Endothelial cell of umbilical vein (primary cell): ENCODE results near the gene ATXN10. TPM values are rescaled to one million over a fixed set of nuclear protein-coding genes. Genes with fewer than 3 reads are reported as not detected.

Source experiments
- BruUV-seq: library from RNA; stranded (reverse); fragments of 400-500 nt; replicated peaks from 2 replicates; lab custom pipeline; 2021; lab: Mats Ljungman, UMichigan
- CTCF ChIA-PET: fragments of 300-600, 350-600 bp; sonication (Branson Sonifier 250); formaldehyde crosslinking; loops from one replicate; lab custom pipeline; 2021; ENCODE audit warnings: antibody characterized with exemption, inconsistent platforms; lab: Charles Lee
- POLR2A ChIA-PET: fragments of 300-600, 350-600 bp; sonication (Branson Sonifier 250); formaldehyde crosslinking; loops from one replicate; lab custom pipeline; 2021; ENCODE audit warnings: antibody characterized with exemption, inconsistent platforms; lab: Charles Lee
- DNase-seq: peaks from one replicate; pipeline ENCODE4 v3.0.0-alpha.2; 2011; ENCODE audit warnings: low read depth, low spot score
- FAIRE-seq: peaks from 2 replicates; lab custom pipeline; 2011; peaks lifted over from hg19 to GRCh38; lab: Jason Lieb, UNC
- H2AFZ ChIP-seq: 2 replicates; pipeline ENCODE4 v1.6.0; 2012; ENCODE audit warnings: low read depth, low read length, control low read depth, inconsistent platforms
- H3K27ac ChIP-seq: 2 replicates; pipeline ENCODE4 v1.5.1; 2011; ENCODE audit warnings: low read depth, mild to moderate bottlenecking, control low read depth, low read length, moderate library complexity; ENCODE audit not compliant: insufficient read depth
- H3K27me3 ChIP-seq, 2 experiments: 2 replicates each; pipeline versions ENCODE4 v1.6.0 to v1.6.1; 2011; ENCODE audit warnings: low read length in 2 of 2, mixed read lengths in 1 of 2; ENCODE audit not compliant: control insufficient read depth in 2 of 2, insufficient read depth in 2 of 2
- H3K36me3 ChIP-seq, 2 experiments: 2 replicates in 1 of 2; 3 replicates in 1 of 2; pipeline ENCODE4 v1.5.1; 2011; ENCODE audit warnings: low read length in 2 of 2, mild to moderate bottlenecking in 1 of 2, moderate library complexity in 1 of 2; ENCODE audit not compliant: control insufficient read depth in 2 of 2, insufficient read depth in 2 of 2; ENCODE audit errors: extremely low read depth in 1 of 2
- H3K4me1 ChIP-seq: 3 replicates; pipeline ENCODE4 v1.5.1; 2011; ENCODE audit warnings: mild to moderate bottlenecking, low read length; ENCODE audit not compliant: control insufficient read depth, insufficient read depth; ENCODE audit errors: extremely low read depth
- H3K4me2 ChIP-seq: 2 replicates; pipeline ENCODE4 v1.6.1; 2011; ENCODE audit warnings: low read length, control low read depth, mixed read lengths; ENCODE audit not compliant: insufficient read depth
- H3K4me3 ChIP-seq, 3 experiments: fragments of 200-600 bp in 1 of 3; sonication (generic), shearing (Covaris generic) in 1 of 3; replicated peaks in 1 of 3; 2 replicates each; pipeline ENCODE4 v1.5.1; 2011 to 2016; ENCODE audit warnings: control low read depth in 3 of 3, low read length in 3 of 3, mild to moderate bottlenecking in 2 of 3, inconsistent platforms in 1 of 3, low read depth in 1 of 3, moderate library complexity in 1 of 3; ENCODE audit not compliant: insufficient read depth in 1 of 3
- H3K79me2 ChIP-seq: 2 replicates; pipeline ENCODE4 v1.6.0; 2012; ENCODE audit warnings: low read length, inconsistent platforms; ENCODE audit not compliant: control insufficient read depth, insufficient read depth
- H3K9ac ChIP-seq: replicated peaks from 2 replicates; pipeline ENCODE3; 2011; ENCODE audit warnings: low read length, control low read depth; ENCODE audit not compliant: insufficient read depth; ENCODE audit errors: extremely low read depth
- H3K9me1 ChIP-seq: replicated peaks from 3 replicates; pipeline ENCODE4 v1.6.0; 2011; ENCODE audit warnings: mild to moderate bottlenecking, low read length; ENCODE audit not compliant: control insufficient read depth, insufficient read depth; ENCODE audit errors: extremely low read depth
- H3K9me3 ChIP-seq: replicated peaks from 2 replicates; pipeline ENCODE4 v1.5.1; 2012; ENCODE audit warnings: low read length, inconsistent platforms; ENCODE audit not compliant: control insufficient read depth, insufficient read depth
- H4K20me1 ChIP-seq: replicated peaks from 2 replicates; pipeline ENCODE3; 2011; ENCODE audit warnings: mild to moderate bottlenecking, low read length; ENCODE audit not compliant: control insufficient read depth, insufficient read depth; ENCODE audit errors: extremely low read depth
- CTCF ChIP-seq, 2 donors: IDR thresholded peaks; 1 replicate in 1 of 2; 2 replicates in 1 of 2; pipeline ENCODE4 v1.5.1; 2011; ENCODE audit warnings: low read length in 2 of 2, mild to moderate bottlenecking in 2 of 2, moderate library complexity in 2 of 2, control low read depth in 1 of 2, inconsistent platforms in 1 of 2, low read depth in 1 of 2; ENCODE audit not compliant: insufficient read depth in 1 of 2; ENCODE audit errors: extremely low read depth in 1 of 2
- EZH2 ChIP-seq: IDR thresholded peaks from 2 replicates; pipeline ENCODE4 v1.6.1; 2012; ENCODE audit warnings: borderline replicate concordance, low read depth, mild to moderate bottlenecking, moderate library complexity, low read length, inconsistent platforms; ENCODE audit not compliant: severe bottlenecking
- GATA2 ChIP-seq: IDR thresholded peaks from 2 replicates; pipeline ENCODE4 v1.7.0; 2011; ENCODE audit warnings: low read depth, mild to moderate bottlenecking, moderate library complexity, mixed read lengths, low read length; ENCODE audit not compliant: insufficient read length, insufficient read depth
- JUN ChIP-seq: IDR thresholded peaks from 2 replicates; pipeline ENCODE4 v1.6.1; 2011; ENCODE audit warnings: borderline replicate concordance, low read depth; ENCODE audit not compliant: insufficient read length, insufficient read depth
- MAX ChIP-seq: IDR thresholded peaks from 2 replicates; pipeline ENCODE4 v1.6.1; 2011; ENCODE audit not compliant: insufficient read depth, insufficient read length
- MYC ChIP-seq: IDR thresholded peaks from one replicate; pipeline ENCODE4 v1.6.1; 2011; ENCODE audit warnings: mild to moderate bottlenecking, low read depth, low read length
- POLR2A ChIP-seq: IDR thresholded peaks from 2 replicates; pipeline ENCODE4 v1.6.1; 2012; ENCODE audit warnings: low read depth, mild to moderate bottlenecking, control low read depth, low read length
- POLR2AphosphoS5 ChIP-seq: IDR thresholded peaks from 2 replicates; pipeline ENCODE4 v1.6.1; 2012; ENCODE audit warnings: low read depth, mild to moderate bottlenecking, control low read depth, low read length, moderate library complexity; ENCODE audit not compliant: insufficient read depth
- dilution Hi-C: fragments of 300-500 bp; cut with MboI; formaldehyde crosslinking; loops from one replicate; pipeline ENCODE4 v1.15.0; 2019; ENCODE audit warnings: low sequenced_read_pairs; ENCODE audit not compliant: extremely low pct_ligation_motif_present
- intact Hi-C: fragments of 100-400 bp; cut with micrococcal nuclease; formaldehyde crosslinking; loops from one replicate; pipeline ENCODE4 v1.10.0; 2022
- polyA plus RNA-seq, 4 experiments: library from polyadenylated mRNA; depleted of rRNA in 3 of 4; stranded (reverse) in 3 of 4; unstranded in 1 of 4; fragments of >200 nt; gene quantifications; 2 replicates each; pipeline versions ENCODE4 v1.2.1 to v1.2.3, GENCODE V29; 2011 to 2012; ENCODE audit warnings: missing spikeins in 1 of 4
- total RNA-seq: library from RNA; stranded (reverse); gene quantifications from 2 replicates; pipeline ENCODE4 v1.2.3, GENCODE V29; 2021

Gene ATXN10
- total and polyA plus RNA-seq, 2 donors (not counting 3 experiments of a cell fraction or from before 2014, with no cell fraction given): 73.2 to 91.9 TPM

GRCh38 chr22:45742866-45743450, 71.3 kb downstream of the ATXN10 start:
- Histone ChIP-seq H3K27ac (no peak overlapping the region), H3K79me2 (no peaks in the 10 kb centered on the region), H3K9me3 (no peaks in the 10 kb centered on the region), H2AFZ (no peak overlapping the region), H3K4me1 (peaks cover 11% of the 10 kb centered on the region), H4K20me1 (no peaks in the 10 kb centered on the region), H3K27me3 (no peaks in the 10 kb centered on the region), H3K9me1 (no peaks in the 10 kb centered on the region), H3K9ac (no peak overlapping the region), H3K4me3 (no peak overlapping the region), H3K36me3 (peaks cover 4 to 24% of the 10 kb centered on the region in 2 experiments), H3K4me2 (no peak overlapping the region)
- intact Hi-C loops: loop anchor here (5.0 kb wide), 2 partner anchors 41 to 71 kb away; partner anchors contain the start of gene ATXN10
- TF ChIP-seq CTCF (IDR thresholded peaks at IDR 0.05; ENCODE audit: extremely low read depth in 1 of 2, insufficient read depth in 1 of 2, low read depth in 1 of 2, low read length in 2 of 2) (no peak), POLR2AphosphoS5 (no peak), MAX (no peak), MYC (no peak), GATA2 (no peak), JUN (no peak), EZH2 (no peak), POLR2A (no peak)
- dilution Hi-C loops: no loop called here
- DNase-seq: no peak
- ChIA-PET POLR2A (no interaction called here), CTCF (interaction anchor here (1.5 kb wide), 1 partner anchor 12 kb away, joined by 3 read pairs; no protein-coding TSS in a partner anchor)
- BruUV-seq: no TSS peak
- no peak for FAIRE-seq
